SW480 (cell line): ENCODE measurements around the gene GPC1.

Source experiments
- DNase-seq: peaks from one replicate; pipeline ENCODE4 v3.0.0-alpha.2; 2016; ENCODE audit warnings: low spot score

GPC1 gene

GRCh38 chr2:240412211-240412861, 23.1 kb upstream of the GPC1 start:
- no peak for DNase-seq

- DNase-seq, result no peak
Observed at GRCh38 chr2:240412975-240413812, 22.3 kb upstream of the GPC1 start.

- no peak for DNase-seq
Observed at GRCh38 chr2:240413813-240414429, 21.5 kb upstream of the GPC1 start.

GRCh38 chr2:240416821-240417220, 18.6 kb upstream of the GPC1 start:
- DNase-seq, result no peak

- DNase-seq, result no peak
Observed at GRCh38 chr2:240418311-240418710, 17.2 kb upstream of the GPC1 start.

- no peak for DNase-seq
Observed at GRCh38 chr2:240419271-240419670, 16.2 kb upstream of the GPC1 start.

GRCh38 chr2:240419723-240420122, 15.7 kb upstream of the GPC1 start:
- DNase-seq, result no peak

- DNase-seq, result no peak
Observed at GRCh38 chr2:240420206-240421104, 15.0 kb upstream of the GPC1 start.

- no peak for DNase-seq
Observed at GRCh38 chr2:240421381-240421780, 14.1 kb upstream of the GPC1 start.

- no peak for DNase-seq
Observed at GRCh38 chr2:240422658-240423329, 12.7 kb upstream of the GPC1 start.

- DNase-seq, result no peak
Observed at GRCh38 chr2:240423788-240424191, 11.7 kb upstream of the GPC1 start.

GRCh38 chr2:240424341-240425235, 10.9 kb upstream of the GPC1 start:
- no peak for DNase-seq

GRCh38 chr2:240425236-240425615, 10.2 kb upstream of the GPC1 start:
- no peak for DNase-seq

- DNase-seq, result no peak
Observed at GRCh38 chr2:240425697-240426096, 9.8 kb upstream of the GPC1 start.

GRCh38 chr2:240426845-240427721, 8.4 kb upstream of the GPC1 start:
- DNase-seq, result peak; percentile 54

GRCh38 chr2:240427729-240428128, 7.7 kb upstream of the GPC1 start:
- no peak for DNase-seq

GRCh38 chr2:240428245-240428644, 7.2 kb upstream of the GPC1 start:
- no peak for DNase-seq

- DNase-seq, result no peak
Observed at GRCh38 chr2:240429341-240429871, 6.1 kb upstream of the GPC1 start.

GRCh38 chr2:240429872-240430491, 5.5 kb upstream of the GPC1 start:
- no peak for DNase-seq
